Measurements from ENCODE around the gene NPRL2. TPM values are rescaled to one million over a fixed set of nuclear protein-coding genes. Genes with fewer than 3 reads are reported as not detected.

Gene NPRL2
- total RNA-seq, 1 experiment from 2014 or later = 35.4 TPM

GRCh38 chr3:50390508-50391224 is 40.1 kb upstream of the NPRL2 start:
- Histone ChIP-seq H3K4me3 (replicated peaks in 1 of 2; ENCODE audit: low read depth in 1 of 2, low read length in 2 of 2) (no peak overlapping the region), H3K27me3 (ENCODE audit: insufficient read depth, low read length) (no peaks in the 10 kb centered on the region), H3K9me2 (ENCODE audit: insufficient read depth) (no peaks in the 10 kb centered on the region), H2AFZ (ENCODE audit: low read depth, low read length, poor library complexity, severe bottlenecking) (no peak overlapping the region), H3K27ac (ENCODE audit: low read depth, low read length) (no peak overlapping the region), H4K20me1 (ENCODE audit: insufficient read depth) (no peaks in the 10 kb centered on the region), H3K4me1 (ENCODE audit: control insufficient read depth in 1 of 2, insufficient read depth in 2 of 2, low read length in 2 of 2) (peaks cover 0 to 28% of the 10 kb centered on the region in 2 experiments; a peak in 2 of 4 replicates), H3K4me2 (ENCODE audit: low read length) (no peak overlapping the region), H3K9me3 (ENCODE audit: control insufficient read depth in 1 of 2, insufficient read depth in 1 of 2, low read depth in 1 of 2, low read length in 2 of 2) (no peaks in the 10 kb centered on the region), H3K36me3 (ENCODE audit: control insufficient read depth in 1 of 2, insufficient read depth in 2 of 2, low read length in 2 of 2) (no peaks in the 10 kb centered on the region), H3K9ac (ENCODE audit: low read length) (no peak overlapping the region), H3K79me2 (ENCODE audit: insufficient read depth, low read length) (no peaks in the 10 kb centered on the region)
- TF ChIP-seq EZH2 (IDR thresholded peaks at IDR 0.05) = no peak
- TF ChIP-seq SRF (IDR thresholded peaks at IDR 0.05; ENCODE audit: low read depth) = no peak
- TF ChIP-seq, protein P1, sequence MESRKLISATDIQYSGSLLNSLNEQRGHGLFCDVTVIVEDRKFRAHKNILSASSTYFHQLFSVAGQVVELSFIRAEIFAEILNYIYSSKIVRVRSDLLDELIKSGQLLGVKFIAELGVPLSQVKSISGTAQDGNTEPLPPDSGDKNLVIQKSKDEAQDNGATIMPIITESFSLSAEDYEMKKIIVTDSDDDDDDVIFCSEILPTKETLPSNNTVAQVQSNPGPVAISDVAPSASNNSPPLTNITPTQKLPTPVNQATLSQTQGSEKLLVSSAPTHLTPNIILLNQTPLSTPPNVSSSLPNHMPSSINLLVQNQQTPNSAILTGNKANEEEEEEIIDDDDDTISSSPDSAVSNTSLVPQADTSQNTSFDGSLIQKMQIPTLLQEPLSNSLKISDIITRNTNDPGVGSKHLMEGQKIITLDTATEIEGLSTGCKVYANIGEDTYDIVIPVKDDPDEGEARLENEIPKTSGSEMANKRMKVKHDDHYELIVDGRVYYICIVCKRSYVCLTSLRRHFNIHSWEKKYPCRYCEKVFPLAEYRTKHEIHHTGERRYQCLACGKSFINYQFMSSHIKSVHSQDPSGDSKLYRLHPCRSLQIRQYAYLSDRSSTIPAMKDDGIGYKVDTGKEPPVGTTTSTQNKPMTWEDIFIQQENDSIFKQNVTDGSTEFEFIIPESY (IDR thresholded peaks at IDR 0.05; ENCODE audit: extremely low read depth, insufficient replicate concordance, low read length) = no peak
- no peak for TF ChIP-seq ATF3 (IDR thresholded peaks at IDR 0.05)
- no peak for TF ChIP-seq CTCF (IDR thresholded peaks at IDR 0.05 in 2 of 3, conservative IDR thresholded peaks at IDR 0.05 in 1 of 3; ENCODE audit: borderline replicate concordance in 1 of 3, insufficient read depth in 1 of 3, low read depth in 2 of 3, low read length in 2 of 3)
- no peak for TF ChIP-seq JUND (IDR thresholded peaks at IDR 0.05)
- ATAC-seq = no peak
- BruUV-seq (replicated peaks) = no TSS peak
- ChIA-PET RAD21 (ENCODE audit: low non-redundant PET in 1 of 2, low total read pairs in 2 of 2, uncharacterized antibody in 2 of 2, unreplicated experiment in 2 of 2) (no interaction called here), POLR2A (no interaction called here), CTCF (no interaction called here)
- DNase-seq (ENCODE audit: low read depth, low spot score) = no peak
- intact Hi-C loops (cut with micrococcal nuclease) = no loop called here
